UCSD-AML1 (cell line): Measurements from ENCODE around the gene ERI3.
A peak's percentile ranks its signal among the peaks of the same experiment; 100 is the strongest.
"Not testable (repeated sequence)": the region's sequence is repeated elsewhere in the genome, so short reads cannot be mapped to it uniquely, and the experiment has no call there.

Source experiments
- DNase-seq: peaks from one replicate; lab custom pipeline; 2025; ENCODE audit not compliant: unreplicated experiment; lab: John Stamatoyannopoulos, UW

Gene ERI3

DNA sequence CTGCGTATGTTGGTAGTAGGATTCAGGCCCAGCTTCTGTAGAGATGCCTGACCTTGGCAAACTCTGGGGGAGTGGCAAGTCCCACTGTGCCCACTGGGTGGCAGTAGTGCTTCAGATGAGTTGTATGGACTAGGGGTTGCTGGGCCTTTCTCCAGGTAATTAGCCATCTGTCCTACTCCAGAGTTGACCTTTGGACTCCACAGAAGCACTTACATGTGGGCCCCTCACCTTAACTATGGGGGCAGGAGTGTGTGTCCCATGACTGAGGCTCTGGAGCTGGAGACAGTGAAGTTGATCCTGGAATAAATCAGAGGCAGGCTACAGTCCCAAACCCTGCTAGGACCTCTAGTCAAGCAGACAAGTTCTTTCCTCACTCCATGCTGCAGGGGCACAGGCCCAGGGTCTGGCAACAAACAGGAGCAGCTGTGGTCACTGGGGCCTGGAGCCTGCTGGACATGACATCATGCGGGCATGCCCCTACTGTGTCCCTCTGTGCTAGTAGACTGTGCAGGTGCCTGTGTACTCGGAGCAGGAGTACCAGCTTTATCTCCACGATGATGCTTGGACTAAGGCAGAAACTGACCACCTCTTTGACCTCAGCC, 137.1 kb downstream of the ERI3 start:
- peak; percentile 71 for DNase-seq

DNA sequence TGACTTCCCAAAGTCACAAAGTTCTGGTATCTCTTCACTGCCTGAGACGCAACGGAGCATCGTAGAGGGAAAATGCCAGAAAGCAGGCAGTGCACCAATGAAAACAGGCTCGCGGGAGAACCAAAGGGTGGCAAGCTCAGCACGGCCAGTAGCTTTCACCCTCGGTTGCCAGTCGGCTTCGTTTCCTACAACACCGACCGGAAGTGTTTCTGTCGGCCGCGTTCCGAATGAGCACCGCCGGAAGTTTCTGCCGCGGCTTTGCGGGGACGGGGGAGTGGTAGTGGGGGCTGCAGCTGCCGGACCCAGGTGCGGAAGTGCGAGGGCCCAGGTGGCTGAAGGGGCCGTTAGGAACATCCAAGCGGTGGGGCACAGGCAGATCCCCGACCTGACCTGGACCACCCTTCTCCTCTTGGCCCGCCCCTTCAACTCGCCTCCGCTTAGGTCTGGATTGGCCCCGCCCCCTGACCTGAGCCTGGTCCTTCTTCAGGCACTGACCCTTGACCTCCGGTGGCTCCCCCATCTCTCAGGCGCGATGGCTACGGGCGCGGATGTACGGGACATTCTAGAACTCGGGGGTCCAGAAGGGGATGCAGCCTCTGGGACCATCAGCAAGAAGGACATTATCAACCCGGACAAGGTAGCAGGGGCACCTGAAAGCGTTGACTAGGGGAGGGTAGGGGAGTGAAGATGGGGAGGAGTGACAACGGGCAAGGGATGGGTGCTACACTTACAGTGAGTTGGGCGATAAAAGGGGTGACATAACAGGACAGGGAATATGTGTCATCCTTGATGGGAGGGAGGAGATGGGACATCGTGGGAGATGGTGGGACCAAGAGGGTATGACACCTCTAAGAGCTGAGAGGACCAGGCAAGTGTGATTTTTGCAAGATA, 141.6 kb downstream of the ERI3 start, which contains the start of gene DMAP1:
Gene DMAP1, plus strand, starts transcription at position 250 of the 891 bp plus-strand sequence. Its CDS starts 283 bp downstream, at position 533.
- DNase-seq = peak; percentile 87

GRCh38 chr1:44212355-44213221, 142.5 kb downstream of the ERI3 start:
- no peak for DNase-seq

- DNase-seq = no peak
Measured at GRCh38 chr1:44210595-44210994, 144.5 kb downstream of the ERI3 start.

DNA sequence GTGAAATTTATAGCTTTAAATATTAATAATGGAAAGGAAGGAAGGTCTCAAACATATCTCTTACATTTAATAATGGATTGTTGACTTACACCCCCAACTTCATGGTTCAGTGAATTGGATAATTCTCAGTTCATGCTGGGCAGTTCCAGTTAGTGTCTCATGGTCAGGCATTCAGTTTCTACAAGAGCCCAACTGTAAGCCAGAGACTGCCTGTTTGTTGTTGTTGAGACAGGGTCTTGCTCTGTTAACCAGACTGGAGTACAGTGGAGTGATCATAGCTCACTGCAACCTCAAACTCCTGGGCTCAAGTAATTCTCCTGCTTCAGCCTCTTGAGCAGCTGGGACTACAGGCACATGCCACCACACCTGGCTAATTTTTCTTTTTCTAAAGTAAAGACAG, 146.8 kb downstream of the ERI3 start:
- no peak for DNase-seq

DNA sequence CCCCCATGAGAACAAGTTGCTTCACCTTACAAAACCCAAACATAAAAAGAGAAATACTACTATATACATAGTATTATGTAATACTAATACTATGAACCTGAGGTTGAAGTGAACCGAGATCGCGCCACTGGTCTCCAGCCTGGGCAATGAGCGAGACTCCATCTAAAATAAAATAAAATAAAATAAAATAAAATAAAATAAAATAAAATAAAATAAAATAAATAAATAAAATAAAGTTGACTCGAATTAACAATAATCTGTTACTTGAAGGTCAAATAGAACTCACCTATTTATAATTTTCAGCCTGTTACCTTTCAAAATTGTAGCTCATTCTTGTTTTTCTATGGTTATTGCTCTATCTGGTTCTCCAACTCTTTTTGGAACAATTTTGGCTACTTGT, 148.5 kb downstream of the ERI3 start:
- not testable (repeated sequence) for DNase-seq

GRCh38 chr1:44200336-44200735, 154.7 kb downstream of the ERI3 start:
- DNase-seq = no peak

- no peak for DNase-seq
Measured at GRCh38 chr1:44174630-44175029, 180.4 kb downstream of the ERI3 start.
